NCI-H1417 treated with DMSO at 0.1 percent for 48 hours (cell line): Measurements from ENCODE around the gene TNFAIP1.

Experiments used
- DNase-seq: peaks from one replicate; lab custom pipeline; 2025; lab: John Stamatoyannopoulos, UW

TNFAIP1 gene

DNA sequence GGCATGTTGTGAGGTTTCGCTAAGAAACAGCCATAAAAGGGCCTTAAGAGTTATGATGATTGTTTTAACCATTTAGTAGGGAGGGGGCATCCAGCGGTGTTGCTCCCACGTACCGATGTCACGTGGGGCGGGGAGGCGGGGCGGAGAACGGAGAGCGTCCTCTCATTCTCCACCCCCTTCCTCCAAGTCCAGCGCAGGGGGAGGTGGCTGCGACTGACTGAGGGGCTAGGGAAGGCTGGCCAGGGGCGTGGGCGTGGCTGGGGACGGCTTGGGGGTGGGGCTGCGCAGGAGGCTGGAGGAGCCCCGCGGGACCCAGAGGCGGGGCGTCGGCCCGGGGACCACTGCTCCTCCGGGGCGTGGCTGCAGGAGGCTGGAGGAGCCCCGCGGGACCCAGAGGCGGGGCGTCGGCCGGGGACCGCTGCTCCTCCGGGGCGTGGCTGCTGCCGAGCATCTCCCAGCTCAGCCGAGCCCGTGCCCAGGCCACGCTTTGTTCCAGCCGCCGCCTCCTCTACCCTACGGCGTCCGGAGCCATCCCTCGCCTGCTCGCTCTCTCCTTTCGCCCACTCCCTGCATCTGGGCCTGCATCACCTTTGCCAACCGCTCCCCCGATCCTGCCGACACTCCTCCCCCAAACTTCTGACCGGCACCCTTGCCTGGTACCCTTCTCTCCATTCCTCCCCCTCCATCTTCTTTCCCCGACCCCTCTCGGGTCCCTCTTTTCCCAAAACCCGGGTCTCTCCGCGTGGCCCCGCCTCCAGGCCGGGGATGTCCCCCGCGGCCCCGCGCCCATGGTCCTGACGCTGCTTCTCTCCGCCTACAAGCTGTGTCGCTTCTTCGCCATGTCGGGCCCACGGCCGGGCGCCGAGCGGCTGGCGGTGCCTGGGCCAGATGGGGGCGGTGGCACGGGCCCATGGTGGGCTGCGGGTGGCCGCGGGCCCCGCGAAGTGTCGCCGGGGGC, 36.0 kb downstream of the TNFAIP1 start, which contains the start of gene SARM1:
TSS of gene SARM1 (plus strand) at position 450 of the 958 bp plus-strand sequence. CDS start at position 789, 339 bp downstream.
- peak; percentile 38 for DNase-seq

DNA sequence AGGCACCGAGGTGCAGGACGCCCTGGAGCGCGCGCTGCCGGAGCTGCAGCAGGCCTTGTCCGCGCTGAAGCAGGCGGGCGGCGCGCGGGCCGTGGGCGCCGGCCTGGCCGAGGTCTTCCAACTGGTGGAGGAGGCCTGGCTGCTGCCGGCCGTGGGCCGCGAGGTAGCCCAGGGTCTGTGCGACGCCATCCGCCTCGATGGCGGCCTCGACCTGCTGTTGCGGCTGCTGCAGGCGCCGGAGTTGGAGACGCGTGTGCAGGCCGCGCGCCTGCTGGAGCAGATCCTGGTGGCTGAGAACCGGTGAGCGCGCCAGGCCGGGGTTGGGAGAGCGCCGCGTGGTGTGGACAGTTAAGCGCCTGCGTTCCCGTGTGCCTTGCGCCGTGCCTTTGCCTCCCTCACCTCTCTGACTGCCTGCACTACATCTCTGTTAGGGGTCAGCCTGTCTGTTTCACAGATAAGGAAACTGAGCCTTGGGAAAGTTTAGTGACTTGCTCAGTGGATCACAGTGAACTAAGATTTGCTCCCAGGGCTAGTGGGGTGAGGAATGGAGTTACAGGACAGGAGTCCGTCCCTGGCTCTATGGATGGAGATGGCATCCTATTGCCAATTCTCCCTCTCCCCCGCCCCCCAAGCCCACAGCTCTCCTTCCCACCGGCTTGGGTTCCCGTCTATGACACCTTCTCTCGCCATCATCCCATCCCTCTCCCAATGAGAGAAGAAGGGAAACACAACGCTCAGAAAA, 36.8 kb downstream of the TNFAIP1 start:
- DNase-seq, result no peak

DNA sequence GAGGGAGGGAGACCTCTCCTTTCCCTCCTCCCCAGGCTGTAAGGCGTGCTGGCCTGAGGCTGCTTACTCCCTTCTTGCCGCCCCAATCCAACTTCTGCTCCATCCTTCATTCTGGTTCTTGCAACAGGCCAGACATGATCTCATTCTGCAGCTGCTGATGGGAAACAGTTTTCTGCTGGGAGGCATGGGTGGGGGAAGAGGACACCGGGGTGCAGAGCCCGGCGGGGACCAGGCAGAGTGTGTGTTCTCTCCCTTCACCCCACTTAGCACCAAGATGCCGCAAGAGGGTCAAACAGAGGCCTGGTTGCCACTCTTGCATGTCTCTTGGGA, 37.3 kb downstream of the TNFAIP1 start:
- no peak for DNase-seq

DNA sequence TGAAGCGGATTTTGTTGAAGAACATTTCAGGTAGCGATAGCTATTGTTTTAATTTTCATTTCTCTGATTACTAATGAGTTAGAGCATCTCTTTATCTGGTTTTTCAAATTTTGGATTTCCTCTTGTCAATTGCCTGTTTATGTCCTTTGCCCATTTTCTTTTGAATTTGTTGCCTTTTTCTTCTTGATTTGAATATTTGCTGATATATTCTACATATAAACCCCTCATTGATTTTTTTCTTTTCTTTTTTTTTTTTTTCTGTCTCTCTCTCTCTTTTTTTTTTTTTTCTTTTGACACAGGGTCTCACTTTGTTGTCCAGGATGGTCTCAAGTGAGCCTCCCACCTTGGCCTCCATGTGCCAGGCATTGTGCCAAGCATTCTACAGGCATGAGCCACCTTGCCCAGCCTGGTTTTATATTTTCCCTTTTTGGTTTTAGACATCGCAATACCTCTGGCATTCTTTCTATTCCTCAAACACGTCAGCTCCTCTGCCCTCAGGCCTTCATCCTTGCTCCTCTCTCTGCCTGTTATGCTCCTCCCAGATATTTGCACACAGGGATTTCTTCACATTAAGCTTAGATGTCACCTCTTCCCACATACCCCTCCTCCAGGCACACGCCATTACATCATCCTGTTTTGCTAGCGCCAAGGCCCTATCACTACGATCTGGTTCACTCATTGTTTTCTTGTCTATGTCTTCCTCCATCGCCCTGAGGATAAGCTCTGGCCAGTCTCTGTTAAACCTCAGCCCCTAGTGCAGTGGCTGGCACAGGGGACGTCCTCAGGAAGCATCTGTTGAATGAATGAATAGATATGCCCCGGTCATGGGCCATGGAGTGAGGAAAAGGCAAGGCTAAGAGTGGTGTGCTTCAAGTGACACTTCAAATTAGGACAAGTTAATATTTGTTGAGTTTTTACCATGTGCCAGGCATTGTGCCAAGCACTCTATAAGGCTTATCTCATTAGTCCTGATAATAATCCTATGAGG, 44.5 kb downstream of the TNFAIP1 start:
- no peak for DNase-seq

DNA sequence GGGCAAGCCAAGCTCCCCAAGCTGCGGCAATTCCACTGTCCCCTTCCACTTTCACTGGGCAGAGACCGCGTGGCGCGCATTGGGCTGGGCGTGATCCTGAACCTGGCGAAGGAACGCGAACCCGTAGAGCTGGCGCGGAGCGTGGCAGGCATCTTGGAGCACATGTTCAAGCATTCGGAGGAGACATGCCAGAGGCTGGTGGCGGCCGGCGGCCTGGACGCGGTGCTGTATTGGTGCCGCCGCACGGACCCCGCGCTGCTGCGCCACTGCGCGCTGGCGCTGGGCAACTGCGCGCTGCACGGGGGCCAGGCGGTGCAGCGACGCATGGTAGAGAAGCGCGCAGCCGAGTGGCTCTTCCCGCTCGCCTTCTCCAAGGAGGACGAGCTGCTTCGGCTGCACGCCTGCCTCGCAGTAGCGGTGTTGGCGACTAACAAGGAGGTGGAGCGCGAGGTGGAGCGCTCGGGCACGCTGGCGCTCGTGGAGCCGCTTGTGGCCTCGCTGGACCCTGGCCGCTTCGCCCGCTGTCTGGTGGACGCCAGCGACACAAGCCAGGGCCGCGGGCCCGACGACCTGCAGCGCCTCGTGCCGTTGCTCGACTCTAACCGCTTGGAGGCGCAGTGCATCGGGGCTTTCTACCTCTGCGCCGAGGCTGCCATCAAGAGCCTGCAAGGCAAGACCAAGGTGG, 45.7 kb downstream of the TNFAIP1 start:
- DNase-seq, result no peak

DNA sequence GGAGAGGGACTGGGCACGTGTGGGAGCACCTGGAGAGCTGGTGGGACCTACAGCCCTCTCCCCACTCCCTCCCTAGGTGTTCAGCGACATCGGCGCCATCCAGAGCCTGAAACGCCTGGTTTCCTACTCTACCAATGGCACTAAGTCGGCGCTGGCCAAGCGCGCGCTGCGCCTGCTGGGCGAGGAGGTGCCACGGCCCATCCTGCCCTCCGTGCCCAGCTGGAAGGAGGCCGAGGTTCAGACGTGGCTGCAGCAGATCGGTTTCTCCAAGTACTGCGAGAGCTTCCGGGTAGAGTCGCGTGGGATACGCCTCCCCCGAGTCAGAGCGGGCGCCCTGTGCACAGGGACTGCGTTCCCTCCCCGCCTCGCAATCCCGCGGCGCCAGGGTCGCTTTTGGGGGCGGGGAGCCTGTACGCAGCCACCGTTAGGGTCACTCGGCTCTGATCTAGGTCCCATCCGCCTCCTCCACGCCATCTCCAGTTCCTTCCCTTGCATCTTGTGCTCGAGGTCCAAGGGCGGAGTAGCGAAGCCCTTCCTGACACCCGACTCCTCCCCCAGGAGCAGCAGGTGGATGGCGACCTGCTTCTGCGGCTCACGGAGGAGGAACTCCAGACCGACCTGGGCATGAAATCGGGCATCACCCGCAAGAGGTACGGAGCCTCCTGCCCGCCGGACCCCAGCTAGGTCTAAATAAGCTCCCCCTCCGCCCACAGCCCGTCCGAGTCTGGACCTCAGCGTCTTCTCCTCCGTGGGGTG, 48.9 kb downstream of the TNFAIP1 start:
- peak; percentile 24 for DNase-seq

DNA sequence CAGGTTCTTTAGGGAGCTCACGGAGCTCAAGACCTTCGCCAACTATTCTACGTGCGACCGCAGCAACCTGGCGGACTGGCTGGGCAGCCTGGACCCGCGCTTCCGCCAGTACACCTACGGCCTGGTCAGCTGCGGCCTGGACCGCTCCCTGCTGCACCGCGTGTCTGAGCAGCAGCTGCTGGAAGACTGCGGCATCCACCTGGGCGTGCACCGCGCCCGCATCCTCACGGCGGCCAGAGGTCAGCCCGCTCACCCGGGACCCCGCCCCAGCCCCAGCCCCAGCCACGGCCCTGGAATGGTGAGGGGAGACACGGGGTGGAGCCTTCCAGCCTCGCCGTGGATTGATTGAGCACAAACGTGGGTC, 49.5 kb downstream of the TNFAIP1 start:
- no peak for DNase-seq

DNA sequence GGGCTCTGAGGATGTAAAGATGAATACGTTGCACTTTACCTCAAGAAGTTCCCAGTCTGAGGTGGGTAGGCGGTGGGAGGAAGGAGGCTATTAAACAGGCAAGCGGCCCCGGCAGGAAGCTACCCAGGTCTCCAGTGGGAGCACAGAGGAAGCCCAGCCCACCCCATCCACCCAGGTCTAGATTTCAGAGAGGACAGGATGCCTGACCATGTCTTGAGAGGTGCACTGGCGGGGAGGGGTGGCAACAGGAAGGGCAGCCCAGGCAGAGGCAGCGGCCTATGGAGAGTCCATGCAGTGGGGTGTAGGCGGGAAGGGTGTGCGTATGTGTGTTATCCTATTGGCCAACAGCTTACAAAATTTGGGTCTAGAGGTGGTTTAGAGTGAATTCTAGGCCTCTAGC, 49.8 kb downstream of the TNFAIP1 start:
- DNase-seq, result no peak

DNA sequence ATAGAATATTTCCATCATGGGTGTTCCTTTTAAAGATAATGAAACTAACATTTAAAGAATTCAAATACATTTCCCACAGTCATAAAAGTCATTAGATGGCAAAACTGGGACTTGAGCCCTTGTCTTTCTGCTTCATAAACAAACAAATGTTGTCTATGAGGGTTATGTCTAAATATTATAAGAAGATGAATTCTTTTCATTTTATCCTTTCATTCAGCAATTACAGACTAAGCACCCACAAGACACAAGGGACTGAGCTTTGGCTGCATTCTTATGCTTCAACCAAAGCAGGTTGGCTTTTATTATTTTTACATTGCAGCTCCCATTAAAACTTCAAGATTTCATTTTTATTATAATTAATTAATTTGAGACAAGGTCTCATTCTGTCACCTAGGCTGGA, 50.8 kb downstream of the TNFAIP1 start:
- no peak for DNase-seq

DNA sequence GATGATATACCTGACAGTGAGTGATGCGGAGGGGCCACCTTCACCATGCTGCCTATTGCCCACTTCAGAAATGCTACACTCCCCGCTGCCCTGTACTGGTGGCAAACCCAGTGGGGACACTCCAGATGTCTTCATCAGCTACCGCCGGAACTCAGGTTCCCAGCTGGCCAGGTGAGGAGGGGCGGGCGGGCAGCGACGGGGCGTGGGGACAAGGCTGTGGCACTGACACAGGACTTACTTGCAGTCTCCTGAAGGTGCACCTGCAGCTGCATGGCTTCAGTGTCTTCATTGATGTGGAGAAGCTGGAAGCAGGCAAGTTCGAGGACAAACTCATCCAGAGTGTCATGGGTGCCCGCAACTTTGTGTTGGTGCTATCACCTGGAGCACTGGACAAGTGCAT, 52.5 kb downstream of the TNFAIP1 start:
- DNase-seq, result no peak

DNA sequence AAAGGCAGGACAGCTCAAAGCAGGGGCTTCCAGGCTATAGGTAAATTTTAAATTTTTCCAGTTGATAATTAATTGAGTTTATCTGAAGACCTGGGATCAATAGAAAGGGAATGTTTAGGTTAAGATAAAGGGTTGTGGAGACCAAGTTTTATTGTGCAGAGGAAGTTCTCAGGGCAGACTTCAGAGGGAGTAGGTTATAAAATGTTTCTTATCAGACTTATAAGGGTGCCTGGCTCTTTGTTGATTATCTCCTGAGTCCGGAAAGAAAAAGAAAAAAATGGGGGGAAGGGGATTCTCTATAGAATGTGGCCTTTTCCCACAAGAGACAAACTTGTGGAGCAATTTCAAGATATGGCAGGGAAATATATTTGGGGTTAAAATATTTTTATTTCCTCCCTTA, 54.6 kb downstream of the TNFAIP1 start:
- no peak for DNase-seq

DNA sequence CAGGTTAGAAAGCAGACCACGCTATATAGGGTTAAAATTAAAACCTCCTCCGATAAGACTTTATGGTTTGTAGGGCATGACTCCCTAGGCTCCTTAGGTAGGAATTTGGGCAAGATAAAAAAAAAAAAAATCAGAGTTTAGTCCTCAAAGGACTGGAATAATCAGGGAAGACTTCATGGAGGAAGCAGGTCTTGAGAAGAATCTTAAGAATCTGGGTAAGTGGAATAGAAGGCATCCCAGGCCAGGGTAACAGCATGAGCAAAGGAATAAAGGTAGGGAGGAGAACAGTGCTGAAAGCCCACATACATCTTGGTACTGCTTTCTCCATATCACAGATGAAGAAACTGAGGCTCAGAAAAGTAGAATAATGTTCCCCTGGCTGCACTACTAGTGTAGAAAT, 55.0 kb downstream of the TNFAIP1 start:
- DNase-seq, result no peak

DNA sequence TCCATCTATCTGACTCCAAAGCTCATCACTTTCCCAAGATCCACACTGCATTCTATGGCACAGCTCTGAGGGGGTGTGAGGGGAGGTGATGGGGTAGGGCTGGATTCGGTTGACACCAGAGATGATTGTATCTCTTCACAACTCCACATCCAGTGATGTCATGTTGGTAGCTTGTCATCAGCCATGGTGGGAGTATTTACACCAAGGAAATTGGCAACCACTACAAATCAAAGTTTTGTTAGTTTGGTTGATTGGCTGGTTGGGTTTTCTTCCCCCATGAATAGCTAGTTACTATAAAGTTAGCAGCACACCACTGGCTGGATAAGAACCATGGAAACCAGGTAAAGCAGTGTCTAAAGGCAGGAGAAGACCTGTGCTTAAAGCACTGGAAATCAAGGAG, 55.4 kb downstream of the TNFAIP1 start:
- DNase-seq, result no peak

DNA sequence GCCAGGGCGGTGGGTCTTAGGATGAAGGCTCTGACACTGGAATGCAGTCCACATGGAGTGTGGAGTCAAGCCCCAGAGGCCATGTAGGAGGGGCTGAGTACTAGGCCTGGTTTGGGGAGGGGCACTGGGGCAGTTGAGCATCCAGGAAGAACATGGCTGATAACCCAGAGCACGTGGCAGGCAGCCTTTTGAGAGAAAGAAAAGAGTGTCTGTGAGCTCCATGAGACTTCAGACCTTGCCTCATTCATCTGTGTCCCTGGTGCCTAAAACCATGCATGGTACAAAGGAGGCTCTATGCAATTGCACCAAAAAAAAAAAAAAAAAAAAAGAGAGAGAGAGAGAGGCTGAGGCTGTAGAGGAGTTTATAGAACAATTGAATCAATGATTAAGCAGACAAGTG, 55.8 kb downstream of the TNFAIP1 start:
- DNase-seq, result no peak

DNA sequence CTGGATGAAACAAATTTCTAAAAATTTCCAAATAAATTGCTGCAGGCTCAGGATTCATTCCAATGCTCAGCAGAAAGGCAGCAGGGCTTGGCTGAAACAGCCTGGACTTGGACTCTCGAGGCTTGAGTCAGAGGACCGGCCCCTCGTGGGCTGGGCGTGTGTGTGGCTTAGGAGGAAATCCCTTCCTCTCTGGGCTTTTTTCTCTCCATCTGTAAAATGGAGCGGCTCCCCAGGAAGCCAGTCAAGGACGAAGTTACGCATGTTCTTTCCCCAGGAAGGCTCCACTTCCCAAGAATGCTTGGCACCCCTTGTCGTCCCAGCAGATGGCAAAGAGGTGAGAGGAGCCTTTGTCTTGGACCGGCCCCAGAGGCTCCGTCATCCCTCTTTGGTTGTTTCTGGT, 56.9 kb downstream of the TNFAIP1 start:
- DNase-seq, result no peak

DNA sequence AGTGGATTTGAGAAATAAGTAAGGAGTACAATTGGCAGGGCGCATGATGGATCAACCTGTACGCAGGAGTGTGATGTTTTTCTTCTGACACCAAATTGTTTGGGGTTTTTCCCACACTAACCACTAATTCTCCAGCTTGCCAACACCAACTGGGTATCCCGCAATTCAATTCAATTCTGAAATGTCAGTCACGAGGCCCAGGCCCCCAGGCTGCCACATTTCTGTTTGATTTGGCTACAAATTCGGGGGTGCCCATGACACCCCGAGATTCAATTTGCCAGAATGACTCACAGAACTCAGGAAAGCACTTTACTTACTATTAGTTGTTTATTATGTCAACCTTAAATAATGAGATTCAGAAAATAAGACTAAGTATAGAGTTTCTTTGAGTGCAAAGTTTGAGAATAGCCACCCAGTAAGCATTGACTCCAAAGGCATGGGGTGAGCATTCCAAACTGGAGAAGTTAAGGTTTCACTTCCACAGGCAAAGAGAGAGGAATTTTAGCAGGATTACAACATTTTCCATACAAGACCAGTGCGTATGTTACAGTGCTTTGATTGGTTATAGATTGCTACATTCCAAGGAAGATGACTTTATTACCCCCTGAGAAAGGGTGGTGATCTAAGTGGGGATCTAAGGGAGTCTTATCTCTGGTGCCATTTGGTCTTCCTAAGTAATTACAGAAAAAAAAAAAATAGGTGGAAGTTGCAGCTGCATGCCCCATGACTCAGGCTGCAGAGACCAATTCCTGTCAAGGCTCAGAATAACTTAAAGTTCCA, 59.0 kb downstream of the TNFAIP1 start:
- no peak for DNase-seq

DNA sequence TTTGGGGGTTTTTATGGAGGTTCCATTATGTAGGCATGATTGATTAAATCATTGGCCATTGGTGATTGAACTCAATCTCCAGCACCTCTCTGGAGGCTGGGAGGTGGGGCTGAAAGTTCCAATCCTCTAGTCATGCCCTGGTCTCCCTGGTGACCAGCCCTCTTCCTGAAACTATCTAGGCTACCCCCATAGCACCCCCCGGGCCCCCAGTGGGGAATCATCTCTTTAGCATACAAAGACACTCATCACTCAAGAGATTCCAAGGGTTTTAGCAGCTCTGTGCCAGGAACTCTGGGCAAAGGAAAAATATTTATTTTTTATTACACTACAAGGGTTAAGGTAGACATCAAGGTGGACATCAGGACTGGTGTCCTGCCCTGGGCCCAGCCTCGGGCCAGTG, 59.9 kb downstream of the TNFAIP1 start:
- no peak for DNase-seq

DNA sequence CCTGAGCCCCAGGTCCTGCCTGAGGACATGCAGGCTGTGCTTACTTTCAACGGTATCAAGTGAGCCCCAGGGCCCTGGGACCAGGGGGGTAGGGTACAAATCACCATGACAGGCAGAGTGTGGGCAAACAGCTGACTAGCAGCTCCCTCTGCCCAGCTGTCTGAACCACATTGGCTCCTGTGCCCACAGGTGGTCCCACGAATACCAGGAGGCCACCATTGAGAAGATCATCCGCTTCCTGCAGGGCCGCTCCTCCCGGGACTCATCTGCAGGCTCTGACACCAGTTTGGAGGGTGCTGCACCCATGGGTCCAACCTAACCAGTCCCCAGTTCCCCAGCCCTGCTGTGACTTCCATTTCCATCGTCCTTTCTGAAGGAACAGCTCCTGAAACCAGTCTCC, 60.4 kb downstream of the TNFAIP1 start:
- DNase-seq, result no peak
